Transverse colon (tissue), 4 donors: Measurements from ENCODE around the gene GRIP1. TPM values are rescaled to one million over a fixed set of nuclear protein-coding genes. Genes with fewer than 3 reads are reported as not detected.

Experiments
- DNase-seq: peaks from one replicate; pipeline ENCODE4 v3.0.0-alpha.2; 2019
- H3K27ac ChIP-seq, 4 donors: fragments of 200-600 bp; sonication (generic); 2 replicates each; pipeline ENCODE4 v1.5.1; 2016 to 2018; ENCODE audit warnings: inconsistent platforms in 4 of 4
- H3K27me3 ChIP-seq: fragments of 200-600 bp; sonication (generic); 2 replicates; pipeline ENCODE4 v1.5.1; 2017; ENCODE audit warnings: inconsistent platforms
- H3K36me3 ChIP-seq, 4 donors: fragments of 200-600 bp; sonication (generic); 2 replicates each; pipeline ENCODE4 v1.5.1; 2017 to 2019; ENCODE audit warnings: inconsistent platforms in 4 of 4
- H3K4me1 ChIP-seq, 4 donors: fragments of 200-600 bp; sonication (generic); 2 replicates each; pipeline ENCODE4 v1.5.1; 2017 to 2020; ENCODE audit warnings: inconsistent platforms in 4 of 4
- H3K4me3 ChIP-seq, 4 donors: fragments of 200-600 bp; sonication (generic); 1 replicate in 1 of 4; 2 replicates in 3 of 4; pipeline versions ENCODE4 v1.5.1 to v1.6.1; 2017 to 2019; ENCODE audit warnings: inconsistent platforms in 4 of 4
- H3K9me3 ChIP-seq, 2 donors: fragments of 200-600 bp; sonication (generic); 2 replicates each; pipeline ENCODE4 v1.5.1; 2017 to 2019; ENCODE audit warnings: inconsistent platforms in 2 of 2
- CTCF ChIP-seq, 5 experiments: fragments of 200-600 bp in 3 of 5; fragments of 450-650 bp in 2 of 5; sonication (generic) in 3 of 5; IDR thresholded peaks; 1 replicate in 2 of 5; 2 replicates in 3 of 5; pipeline ENCODE4 v1.5.1; 2016 to 2017; ENCODE audit warnings: antibody characterized with exemption in 5 of 5, inconsistent platforms in 3 of 5, mild to moderate bottlenecking in 2 of 5, moderate library complexity in 1 of 5
- EP300 ChIP-seq: sonication (generic); formaldehyde crosslinking; IDR thresholded peaks from one replicate; pipeline ENCODE4 v1.6.1; 2017; ENCODE audit warnings: antibody characterized with exemption, low read depth
- POLR2A ChIP-seq: fragments of 450-650 bp; IDR thresholded peaks from one replicate; pipeline ENCODE4 v1.6.1; 2016; ENCODE audit warnings: antibody characterized with exemption, mild to moderate bottlenecking, moderate library complexity
- POLR2AphosphoS5 ChIP-seq, 3 donors: sonication (generic); formaldehyde crosslinking; IDR thresholded peaks; one replicate each; pipeline ENCODE4 v1.6.1; 2016; ENCODE audit warnings: antibody characterized with exemption in 3 of 3
- WGBS, 2 donors: methylation state at CpG; one replicate each; pipeline ENCODE4 v1.1.5; 2018; ENCODE audit warnings: low coverage in 1 of 2; 5-methylcytosine and 5-hydroxymethylcytosine counted together
- in situ Hi-C, 4 donors: fragments of 200-750 bp; cut with MboI; loops; one replicate each; pipeline versions ENCODE4 v1.15.0 to v1.15.1; 2017; ENCODE audit warnings: low sequenced_read_pairs in 3 of 4, low pct_ligation_motif_present in 1 of 4, low pct_unique_long_range_greater_than_20kb in 1 of 4
- intact Hi-C: fragments of 100-400 bp; cut with DNase I; formaldehyde crosslinking; loops from one replicate; pipeline ENCODE4 v1.15.1; 2023; ENCODE audit warnings: low total_unique reads
- total RNA-seq, 4 donors: library from RNA; depleted of rRNA; stranded (reverse); fragments of >200 nt; gene quantifications; one replicate each; pipeline ENCODE4 v1.1.0, GENCODE V29; 2016

Gene GRIP1
- total RNA-seq, 4 donors from 2014 or later = 4.4 to 9.0 (median 8.2) TPM

DNA sequence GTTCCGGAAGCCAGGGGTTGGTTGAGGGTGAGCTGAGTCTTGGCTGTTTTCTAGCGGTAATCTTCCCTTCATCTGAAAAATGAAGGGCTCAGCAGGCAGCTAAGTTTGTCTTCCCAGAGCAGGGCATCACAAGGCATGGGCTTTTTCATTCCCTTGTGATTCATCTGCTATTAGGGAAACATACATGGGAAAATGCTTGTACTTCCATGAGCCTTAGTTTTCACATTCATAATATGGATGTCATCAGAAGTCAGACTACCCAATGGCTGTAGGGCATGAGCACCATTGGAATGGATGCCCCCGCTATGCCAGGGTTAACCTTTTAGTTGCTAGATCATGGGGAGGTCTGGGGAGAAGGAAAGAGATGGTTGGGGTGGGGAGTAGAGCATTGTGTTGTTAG, 357.9 kb downstream of the GRIP1 start:
- TF ChIP-seq POLR2AphosphoS5 (IDR thresholded peaks at IDR 0.05) (no peak), POLR2A (no peak), CTCF (IDR thresholded peaks at IDR 0.05) (no peak), EP300 (no peak)
- H3K4me3 ChIP-seq = no peak overlapping the region
- H3K4me1 ChIP-seq = no peaks in the 10 kb centered on the region
- intact Hi-C loops = no loop called here
- DNase-seq = no peak
- 100% methylated on average over 3 of the region's 3 CpGs; no CpG with 5 or more reads in 1 of the 2 donors for WGBS, 2 donors
- no peaks in the 10 kb centered on the region for H3K27me3 ChIP-seq
- H3K36me3 ChIP-seq = peaks cover 0 to 12% (median 0%) of the 10 kb centered on the region in 4 donors
- H3K27ac ChIP-seq = no peak overlapping the region
- in situ Hi-C loops = no loop called here
- no peaks in the 10 kb centered on the region for H3K9me3 ChIP-seq

DNA sequence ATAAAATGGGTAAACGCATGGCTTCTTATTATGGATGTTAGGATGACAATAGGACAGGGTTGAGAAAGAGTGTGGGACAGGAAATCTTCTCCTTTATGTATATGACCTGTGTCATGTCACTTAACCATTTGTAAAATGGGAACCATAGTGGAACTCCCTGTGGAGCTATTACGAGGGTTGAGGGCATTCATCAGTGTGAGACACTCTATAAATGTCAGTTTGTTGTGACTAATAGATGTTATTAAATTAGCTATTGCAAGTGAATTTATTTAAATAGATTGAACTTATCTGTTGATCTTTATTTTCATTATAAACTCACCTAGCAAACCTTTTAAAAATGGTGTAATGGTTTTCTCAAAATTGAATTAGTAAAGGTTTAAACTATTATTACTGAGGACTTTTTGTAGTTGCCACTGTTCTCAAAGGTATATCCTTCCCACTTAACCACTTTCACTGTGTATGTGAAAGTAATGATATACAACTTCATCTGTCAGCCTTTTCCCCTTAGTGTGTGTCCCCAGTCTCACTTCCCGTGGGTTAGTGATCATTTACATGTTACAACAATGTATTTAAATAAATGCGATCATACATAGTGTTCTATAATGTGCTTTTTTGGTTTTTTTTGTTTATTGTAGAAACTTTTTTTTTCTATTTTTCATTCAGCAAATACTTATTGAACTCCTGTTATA, 359.5 kb downstream of the GRIP1 start:
- Histone ChIP-seq H3K27ac (no peak overlapping the region), H3K4me1 (no peaks in the 10 kb centered on the region), H3K9me3 (no peaks in the 10 kb centered on the region), H3K36me3 (no peaks in the 10 kb centered on the region), H3K27me3 (no peaks in the 10 kb centered on the region), H3K4me3 (no peak overlapping the region)
- no peak for DNase-seq
- intact Hi-C loops (no loop called here), in situ Hi-C loops (no loop called here)
- WGBS, 2 donors = 79 to 89% methylated on average over 4 of the region's 4 CpGs
- no peak for TF ChIP-seq CTCF (IDR thresholded peaks at IDR 0.05)
- no peak for TF ChIP-seq EP300

- Histone ChIP-seq H3K27ac (no peak overlapping the region), H3K9me3 (no peaks in the 10 kb centered on the region), H3K4me3 (no peak overlapping the region), H3K27me3 (no peaks in the 10 kb centered on the region), H3K36me3 (peaks cover 0 to 11% (median 2%) of the 10 kb centered on the region in 4 donors), H3K4me1 (peaks cover 0 to 5% (median 0%) of the 10 kb centered on the region in 4 donors)
- TF ChIP-seq CTCF (IDR thresholded peaks at IDR 0.05) (no peak), POLR2A (no peak), POLR2AphosphoS5 (IDR thresholded peaks at IDR 0.05) (no peak), EP300 (no peak)
- in situ Hi-C loops = no loop called here
- no peak for DNase-seq
- intact Hi-C loops = no loop called here
Measured at GRCh38 chr12:66314278-66314677, 364.6 kb downstream of the GRIP1 start.

GRCh38 chr12:66312189-66312588, 366.7 kb downstream of the GRIP1 start:
- in situ Hi-C loops (no loop called here), intact Hi-C loops (no loop called here)
- H3K4me3 ChIP-seq = no peak overlapping the region

More at GRCh38 chr12:66312189-66312588, 366.7 kb downstream of the GRIP1 start:
- no peak for DNase-seq
- Histone ChIP-seq H3K27ac (no peak overlapping the region), H3K27me3 (no peaks in the 10 kb centered on the region), H3K36me3 (peaks cover 0 to 16% (median 2%) of the 10 kb centered on the region in 4 donors), H3K9me3 (no peaks in the 10 kb centered on the region), H3K4me1 (peaks cover 0 to 5% (median 0%) of the 10 kb centered on the region in 4 donors)
- TF ChIP-seq POLR2A (no peak), CTCF (IDR thresholded peaks at IDR 0.05) (no peak), EP300 (no peak), POLR2AphosphoS5 (IDR thresholded peaks at IDR 0.05) (no peak)
- WGBS, 2 donors = 83 to 85% methylated on average over 1 of the region's 1 CpG
